Thoracic aorta (tissue), 2 donors: ENCODE data around the gene ZMIZ1. TPM values are rescaled to one million over a fixed set of nuclear protein-coding genes. Genes with fewer than 3 reads are reported as not detected.

Experiments used
- ATAC-seq: fragments of 150-250 bp; one replicate; pipeline ENCODE4 v1.8.0; 2017; ENCODE audit warnings: low read depth; ENCODE audit not compliant: insufficient number of reproducible peaks, low FRiP score
- DNase-seq: peaks from one replicate; pipeline ENCODE4 v3.0.0-alpha.2; 2020; ENCODE audit warnings: low spot score
- H3K27ac ChIP-seq, 2 donors: fragments of 200-600 bp; sonication (generic); 1 replicate in 1 of 2; 2 replicates in 1 of 2; pipeline ENCODE4 v1.5.1; 2016; ENCODE audit warnings: mild to moderate bottlenecking in 2 of 2, moderate library complexity in 2 of 2
- H3K27me3 ChIP-seq: fragments of 200-600 bp; sonication (generic); replicated peaks from 2 replicates; pipeline ENCODE4 v1.6.0; 2016; ENCODE audit warnings: mild to moderate bottlenecking; ENCODE audit not compliant: insufficient read depth
- H3K36me3 ChIP-seq: fragments of 200-600 bp; sonication (generic); one replicate; pipeline ENCODE4 v1.5.1; 2016
- H3K4me1 ChIP-seq, 2 donors: fragments of 200-600 bp; sonication (generic); 1 replicate in 1 of 2; 2 replicates in 1 of 2; pipeline versions ENCODE4 v1.5.1 to v1.6.0; 2016; ENCODE audit warnings: low read depth in 2 of 2, mild to moderate bottlenecking in 1 of 2; ENCODE audit not compliant: control insufficient read depth in 1 of 2
- H3K4me3 ChIP-seq: fragments of 200-600 bp; sonication (generic); 2 replicates; pipeline ENCODE4 v1.5.1; 2016; ENCODE audit warnings: mild to moderate bottlenecking
- H3K9me3 ChIP-seq: fragments of 200-600 bp; sonication (generic); 2 replicates; pipeline ENCODE4 v1.5.1; 2016
- CTCF ChIP-seq: fragments of 200-600 bp; sonication (generic); IDR thresholded peaks from one replicate; pipeline ENCODE4 v1.5.1; 2019; ENCODE audit warnings: antibody characterized with exemption
- total RNA-seq, 2 donors: library from RNA; depleted of rRNA; stranded (reverse); fragments of >200 nt; gene quantifications; one replicate each; pipeline versions ENCODE4 v1.1.0 to v1.2.3, GENCODE V29; 2016

Gene ZMIZ1
- total RNA-seq, 2 donors from 2014 or later = 57.8 to 81.6 TPM

DNA sequence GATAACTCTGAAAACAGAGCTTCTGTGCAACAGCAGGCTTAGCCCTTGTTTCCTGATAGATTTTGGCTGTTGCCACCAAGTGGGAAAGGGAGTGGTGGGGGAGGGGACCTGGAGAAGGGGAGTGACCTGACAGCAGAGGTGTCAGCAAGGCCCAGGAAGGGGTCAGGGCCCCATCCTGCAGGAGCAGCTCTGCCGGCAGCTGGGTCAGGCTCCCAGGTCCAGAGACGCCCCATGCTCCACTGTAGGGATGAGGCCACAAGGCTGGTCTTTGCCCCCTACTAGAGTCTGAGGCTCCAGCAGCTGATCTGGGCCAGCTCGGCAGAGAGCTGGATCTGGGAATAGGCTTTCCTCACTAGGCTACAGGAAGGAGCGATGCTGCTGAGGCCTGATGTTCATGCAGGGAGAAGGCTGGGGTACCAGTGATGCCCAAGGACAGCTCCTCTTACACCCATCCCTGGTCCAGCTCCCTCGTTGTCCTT, 44.0 kb upstream of the ZMIZ1 start:
- DNase-seq = no peak
- Histone ChIP-seq H3K9me3 (no peaks in the 10 kb centered on the region), H3K4me3 (no peak overlapping the region), H3K27ac (no peak overlapping the region), H3K4me1 (no peaks in the 10 kb centered on the region), H3K27me3 (no peaks in the 10 kb centered on the region), H3K36me3 (no peaks in the 10 kb centered on the region)
- no peak for ATAC-seq
- TF ChIP-seq CTCF = no peak

DNA sequence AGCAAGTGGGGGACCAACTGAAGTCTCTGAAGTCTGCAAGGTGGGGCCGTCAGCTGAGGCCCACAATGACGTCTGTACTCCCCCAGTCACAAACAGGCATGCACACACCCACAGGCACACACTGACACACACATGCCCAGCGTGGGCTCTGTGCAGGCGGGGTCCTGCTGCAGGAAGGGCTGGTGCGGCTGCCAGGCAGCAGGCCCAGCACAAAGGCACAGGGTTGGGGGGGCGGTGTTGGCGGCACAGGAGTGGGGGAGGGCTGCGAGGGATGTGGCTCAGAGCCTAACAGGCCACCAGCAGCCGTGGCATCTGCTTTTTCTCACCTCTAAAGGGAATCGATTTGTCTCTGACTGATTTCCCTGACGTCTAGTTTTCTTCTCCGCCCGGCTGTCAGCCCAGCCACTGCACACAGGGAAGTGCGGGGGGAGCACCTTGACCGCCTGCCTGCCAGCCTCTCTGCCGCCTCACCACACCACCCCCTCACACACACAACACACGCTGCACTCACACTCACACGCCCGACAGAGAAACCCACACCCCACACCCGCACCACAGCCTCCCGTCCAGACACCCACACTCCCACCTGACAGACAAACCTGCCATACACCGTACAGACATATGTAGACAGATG, 43.5 kb upstream of the ZMIZ1 start:
- H3K4me1 ChIP-seq = no peaks in the 10 kb centered on the region
- no peak overlapping the region for H3K27ac ChIP-seq
- ATAC-seq (no peak), DNase-seq (no peak)
- H3K27me3 ChIP-seq = no peaks in the 10 kb centered on the region
- H3K9me3 ChIP-seq = no peaks in the 10 kb centered on the region
- no peak overlapping the region for H3K4me3 ChIP-seq
- TF ChIP-seq CTCF = no peak
- no peaks in the 10 kb centered on the region for H3K36me3 ChIP-seq

GRCh38 chr10:79026341-79026761, 42.4 kb upstream of the ZMIZ1 start:
- Histone ChIP-seq H3K27ac (no peak overlapping the region), H3K4me3 (no peak overlapping the region), H3K4me1 (no peaks in the 10 kb centered on the region), H3K27me3 (no peaks in the 10 kb centered on the region), H3K36me3 (no peaks in the 10 kb centered on the region), H3K9me3 (no peaks in the 10 kb centered on the region)
- no peak for TF ChIP-seq CTCF
- DNase-seq (no peak), ATAC-seq (no peak)

DNA sequence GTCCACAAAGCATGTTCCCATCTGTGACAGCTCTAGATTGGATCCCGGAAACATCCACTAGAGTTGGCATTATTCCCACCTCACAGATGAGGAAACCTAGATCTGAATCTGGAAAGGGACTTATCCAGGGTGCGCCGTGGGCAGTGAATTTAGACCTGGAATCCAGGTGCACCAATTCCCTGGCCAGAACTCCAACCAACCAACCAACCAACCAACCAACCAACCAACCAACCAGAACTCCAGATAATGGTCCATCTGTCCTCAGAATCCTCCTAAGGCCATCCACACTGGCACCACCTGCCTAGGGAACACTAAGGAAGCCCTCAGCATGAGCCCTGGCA, 42.0 kb upstream of the ZMIZ1 start:
- TF ChIP-seq CTCF = no peak
- Histone ChIP-seq H3K9me3 (no peaks in the 10 kb centered on the region), H3K4me3 (no peak overlapping the region), H3K4me1 (no peaks in the 10 kb centered on the region), H3K36me3 (no peaks in the 10 kb centered on the region), H3K27me3 (no peaks in the 10 kb centered on the region), H3K27ac (no peak overlapping the region)
- ATAC-seq = no peak
- DNase-seq = no peak

- ATAC-seq (no peak), DNase-seq (no peak)
- no peaks in the 10 kb centered on the region for H3K27me3 ChIP-seq
- no peak overlapping the region for H3K4me3 ChIP-seq
- H3K4me1 ChIP-seq = no peaks in the 10 kb centered on the region
- no peaks in the 10 kb centered on the region for H3K9me3 ChIP-seq
- no peak overlapping the region for H3K27ac ChIP-seq
- no peak for TF ChIP-seq CTCF
- no peaks in the 10 kb centered on the region for H3K36me3 ChIP-seq
Observed at GRCh38 chr10:79027147-79028055, 41.4 kb upstream of the ZMIZ1 start.
